HG02571 (cell line): ENCODE data around the gene TRAPPC11.
"Not testable (repeated sequence)": the region's sequence is repeated elsewhere in the genome, so short reads cannot be mapped to it uniquely, and the experiment has no call there.

Source experiments
- ATAC-seq: cut with Tn5 transposase; IDR thresholded peaks from one replicate; pipeline ENCODE4 v1.9.1; 2021; ENCODE audit warnings: mild to moderate bottlenecking, moderate library complexity; ENCODE audit not compliant: unreplicated experiment

Gene TRAPPC11

DNA sequence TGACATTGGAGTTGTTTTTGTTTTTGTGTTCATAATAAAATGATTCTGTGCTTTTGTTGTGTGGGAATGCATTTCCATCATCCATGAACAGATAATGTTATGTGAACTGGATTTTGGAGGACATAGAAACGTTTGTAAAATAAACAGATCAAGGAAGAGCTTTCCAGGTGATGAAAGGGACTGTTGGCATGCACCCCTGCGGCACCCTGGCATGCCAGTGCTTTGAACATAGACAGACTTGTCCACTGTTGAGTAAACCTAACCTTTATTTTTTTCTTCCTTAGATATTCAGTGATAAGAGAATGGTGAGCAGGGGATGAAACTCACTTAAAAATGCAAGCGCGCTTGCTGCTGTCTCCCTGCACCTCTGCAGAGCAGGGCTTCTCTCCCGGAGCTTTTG lies 59.8 kb downstream of the TRAPPC11 start:
- ATAC-seq: no peak

DNA sequence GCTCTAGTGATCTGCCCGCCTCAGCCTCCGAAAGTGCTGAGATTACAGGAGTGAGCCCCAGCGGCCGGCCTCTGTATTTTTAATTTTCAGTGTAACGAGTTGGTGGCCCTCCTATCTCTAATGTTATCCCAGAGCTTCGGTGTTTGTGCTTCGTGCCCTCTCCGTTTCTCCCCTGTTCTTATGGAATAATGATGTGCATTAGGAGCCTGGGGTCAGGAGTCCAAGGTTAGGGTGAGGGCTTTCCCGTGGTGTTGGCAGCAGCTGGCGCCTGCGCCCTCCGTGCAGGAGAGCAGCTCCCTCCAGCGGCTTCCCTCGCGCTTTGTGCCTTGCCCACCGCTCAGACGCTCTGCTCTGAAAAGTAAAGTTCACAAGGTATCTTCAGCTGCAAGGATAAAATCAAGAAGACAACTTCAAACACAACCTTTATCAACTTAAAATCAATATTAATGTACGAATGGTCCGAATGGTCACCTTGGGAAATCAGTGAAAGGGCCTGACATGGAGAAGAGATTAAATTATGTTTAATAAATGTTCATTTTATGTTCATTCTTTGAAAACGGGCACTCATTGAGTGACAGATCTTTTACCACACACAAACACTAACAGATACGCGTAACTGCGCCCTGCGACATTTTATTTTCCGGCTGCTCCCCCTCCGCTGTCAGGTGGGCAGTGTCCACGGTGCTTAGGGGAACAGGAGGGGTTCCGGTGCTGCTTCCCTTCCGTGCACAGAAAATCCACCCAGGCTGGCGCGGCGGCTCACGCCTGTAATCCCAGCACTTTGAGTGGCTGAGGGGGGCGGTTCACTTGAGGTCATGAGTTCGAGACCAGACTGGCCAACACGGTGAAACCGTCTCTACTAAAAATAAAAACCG lies 62.4 kb downstream of the TRAPPC11 start:
- ATAC-seq: peak; percentile 25

DNA sequence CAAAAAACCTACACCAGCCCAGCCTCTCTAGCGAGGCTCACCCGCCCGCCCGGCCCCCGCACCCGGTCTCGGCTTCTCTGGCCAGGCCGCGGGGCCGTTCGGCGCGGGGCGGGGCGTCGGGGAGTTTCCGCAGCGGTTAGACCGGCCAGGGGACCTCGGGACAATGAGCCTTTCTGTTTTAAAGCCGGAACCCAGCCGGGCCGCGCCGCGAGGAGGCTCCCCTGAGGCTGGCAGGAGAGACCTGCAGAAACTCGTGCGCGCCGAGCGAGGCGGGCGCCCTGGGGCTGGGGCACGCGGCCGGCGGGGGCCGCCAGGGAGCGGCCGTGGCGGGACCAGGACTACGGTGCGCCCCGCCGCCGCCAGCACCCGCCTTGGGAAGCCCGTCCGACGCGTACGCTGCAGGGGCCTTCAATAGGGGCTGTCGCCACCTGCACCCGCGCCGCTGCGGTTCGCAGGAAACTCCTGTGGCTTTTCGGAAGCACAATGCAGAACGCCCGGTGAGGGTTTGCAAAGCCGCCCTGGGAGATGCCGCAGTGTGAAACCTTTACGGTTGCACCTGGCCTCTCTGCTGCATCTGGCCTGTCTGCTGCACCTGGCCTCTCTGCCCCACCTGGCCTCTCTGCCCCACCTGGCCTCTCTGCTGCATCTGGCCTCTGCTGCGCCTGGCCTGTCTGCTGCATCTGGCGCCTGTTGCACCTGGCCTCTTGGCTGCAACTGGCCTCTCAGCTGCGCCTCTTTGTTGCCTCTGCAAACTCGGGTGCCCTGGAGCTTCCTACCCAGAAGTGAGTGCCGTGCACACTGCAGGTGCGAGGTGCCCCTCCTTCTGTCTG lies 63.9 kb downstream of the TRAPPC11 start:
- ATAC-seq: peak; percentile 76

DNA sequence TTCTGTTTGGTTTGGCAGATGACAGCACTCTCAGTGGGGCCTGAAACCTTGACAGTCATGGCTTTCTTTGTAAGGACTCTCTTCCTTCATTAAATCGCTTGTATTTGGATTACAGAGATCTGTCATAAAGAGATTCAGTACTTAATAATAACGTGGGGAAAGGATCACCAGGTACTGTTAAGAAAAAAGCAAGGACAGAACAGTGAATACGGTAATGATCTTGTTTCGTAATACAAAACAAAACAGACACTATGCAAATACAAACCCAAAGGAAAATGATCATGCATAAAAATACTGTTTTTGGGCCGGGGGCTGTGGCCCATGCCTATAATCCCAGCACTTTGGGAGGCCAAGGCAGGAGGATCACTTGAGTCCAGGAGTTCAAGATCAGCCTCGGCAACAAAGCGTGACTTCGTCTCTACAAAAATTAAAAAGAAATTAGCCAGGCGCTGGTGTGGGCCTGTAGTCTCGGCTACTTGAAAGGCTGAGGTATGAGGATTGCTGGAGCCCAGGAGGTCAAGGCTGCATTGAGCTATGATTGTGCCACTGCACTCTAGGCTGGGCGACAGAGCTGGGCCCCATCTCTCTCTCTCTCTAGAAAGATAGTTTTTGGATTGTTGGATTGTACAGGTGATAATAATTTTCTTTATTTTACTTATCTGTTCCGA lies 64.6 kb downstream of the TRAPPC11 start:
- no peak for ATAC-seq

DNA sequence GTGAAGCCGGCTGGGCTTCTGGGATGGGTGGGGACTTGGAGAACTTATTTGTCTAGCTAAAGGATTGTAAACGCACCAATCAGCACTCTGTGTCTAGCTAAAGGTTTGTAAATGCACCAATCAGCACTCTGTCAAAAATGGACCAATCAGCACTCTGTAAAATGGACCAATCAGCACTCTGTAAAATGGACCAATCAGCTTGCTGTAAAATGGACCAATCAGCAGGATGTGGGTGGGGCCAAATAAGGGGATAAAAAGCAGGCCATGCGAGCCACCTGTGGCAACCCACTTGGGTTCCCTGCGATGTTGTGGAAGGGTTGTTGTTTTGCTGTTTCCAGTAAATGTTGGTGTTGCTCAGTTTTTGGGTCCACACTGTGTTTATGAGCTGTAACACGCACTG lies 66.5 kb downstream of the TRAPPC11 start:
- not testable (repeated sequence) for ATAC-seq

DNA sequence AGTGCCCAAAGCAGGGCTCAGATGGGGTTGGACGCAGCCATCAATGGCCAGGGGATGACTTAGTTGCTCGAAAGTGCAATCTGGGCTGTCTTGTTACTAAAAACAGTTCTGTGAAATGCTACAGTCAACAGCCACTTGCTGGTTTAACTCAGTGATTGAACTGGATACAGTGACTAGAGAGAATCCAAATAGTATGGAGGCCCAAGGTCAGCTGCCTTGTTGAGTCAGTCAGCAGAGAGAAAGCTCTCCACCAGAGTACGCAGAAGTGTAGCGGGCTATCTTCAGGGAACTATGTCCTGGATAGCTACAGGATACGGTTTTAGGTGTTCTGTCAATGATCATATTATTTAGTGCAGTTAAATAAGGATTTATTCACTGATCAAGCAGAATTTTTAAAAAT lies 68.4 kb downstream of the TRAPPC11 start:
- no peak for ATAC-seq

DNA sequence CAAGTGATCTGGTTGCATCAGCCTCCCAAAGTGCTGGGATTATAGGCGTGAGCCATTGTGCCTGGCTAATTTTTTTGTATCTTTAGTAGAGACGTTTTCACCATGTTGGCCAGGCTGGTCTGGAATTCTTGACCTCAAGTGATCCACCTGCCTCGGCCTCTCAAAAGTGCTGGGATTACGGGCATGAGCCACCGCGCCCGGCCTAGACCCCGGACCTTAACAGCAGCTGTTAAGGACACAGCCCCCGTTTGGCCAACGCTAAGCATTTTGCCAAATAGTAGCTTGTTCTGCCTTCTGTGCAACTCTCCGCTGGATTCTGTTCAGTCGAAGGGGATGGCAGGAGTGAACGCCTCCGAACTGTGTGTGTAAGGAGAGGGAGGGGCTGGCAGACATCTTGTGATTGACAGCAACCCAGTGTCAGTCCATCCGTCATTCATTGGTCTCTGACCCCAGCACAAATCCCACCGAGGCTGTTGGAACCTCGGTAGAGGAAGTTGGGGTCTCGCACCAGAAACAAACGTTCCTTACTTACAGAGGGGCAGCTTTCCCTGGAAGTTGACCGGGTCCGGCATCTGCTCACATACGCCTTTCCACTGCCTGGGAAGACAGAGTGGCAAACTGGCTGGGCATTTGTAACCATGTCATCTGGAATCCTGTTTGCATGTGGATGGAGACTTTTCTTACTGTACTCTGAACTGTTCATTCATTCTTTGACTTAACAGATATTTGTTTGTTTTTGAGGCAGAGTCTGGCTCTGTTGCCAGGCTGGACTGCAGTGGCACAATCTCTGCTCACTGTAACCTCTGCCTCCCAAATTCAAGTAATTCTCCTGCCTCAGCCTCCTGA lies 69.4 kb downstream of the TRAPPC11 start:
- ATAC-seq: no peak

DNA sequence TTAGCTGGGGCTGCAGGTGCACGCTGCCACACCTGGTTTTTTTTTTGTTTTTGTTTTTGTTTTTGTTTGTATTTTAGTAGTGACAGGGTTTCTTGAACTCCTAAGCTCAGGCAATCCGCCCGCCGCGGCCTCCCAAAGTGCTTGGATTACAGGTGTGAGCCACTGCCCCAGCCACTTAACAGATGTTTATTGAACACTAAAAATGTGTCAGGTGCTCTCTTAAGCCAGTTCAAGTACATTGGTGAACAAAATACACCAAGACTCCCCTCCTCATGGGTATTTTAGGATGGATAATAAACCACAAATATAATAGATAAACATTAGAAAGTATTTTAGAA lies 69.9 kb downstream of the TRAPPC11 start:
- no peak for ATAC-seq

DNA sequence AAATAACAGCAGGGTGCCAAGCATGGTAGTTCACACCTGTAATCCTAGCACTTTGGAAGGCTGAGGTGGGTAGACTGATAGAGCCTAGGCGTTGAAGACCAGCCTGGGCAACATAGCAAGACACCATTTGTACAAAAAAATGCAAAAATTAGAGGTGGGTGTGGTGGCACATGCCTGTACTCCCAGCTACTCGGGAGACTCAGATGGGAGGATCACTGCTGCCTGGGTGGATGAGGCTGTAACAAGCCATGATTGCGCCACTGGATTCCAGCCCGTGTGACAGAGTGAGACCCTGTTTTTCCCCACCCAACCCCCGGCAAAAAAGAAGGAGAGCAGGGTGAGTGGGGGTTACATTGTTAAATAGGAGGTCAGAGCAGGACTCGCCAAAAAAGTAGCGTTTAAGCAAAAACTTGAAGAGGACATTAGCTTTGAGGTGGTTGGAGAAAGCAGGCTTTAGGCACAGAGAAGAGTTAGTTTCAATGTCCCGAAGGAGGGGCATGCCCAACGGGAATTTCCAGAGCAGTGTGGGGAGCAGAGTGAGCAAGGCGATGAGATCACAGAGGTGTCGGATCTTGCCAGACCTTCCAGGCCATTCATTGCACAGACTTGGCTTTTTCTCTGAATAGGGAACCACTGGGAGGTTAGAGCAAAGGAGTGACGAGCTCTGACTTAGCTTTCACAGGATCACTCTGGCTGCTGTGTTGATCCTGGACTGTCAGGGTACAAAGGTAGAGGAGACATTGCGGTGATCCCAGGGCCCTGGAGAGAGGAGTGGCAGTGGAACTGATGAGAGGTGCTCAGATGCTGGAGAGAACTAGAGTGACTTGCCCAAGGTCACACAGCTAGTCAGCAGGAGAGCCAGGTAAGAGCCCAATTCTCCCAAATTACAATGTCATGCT lies 70.6 kb downstream of the TRAPPC11 start:
- no peak for ATAC-seq

DNA sequence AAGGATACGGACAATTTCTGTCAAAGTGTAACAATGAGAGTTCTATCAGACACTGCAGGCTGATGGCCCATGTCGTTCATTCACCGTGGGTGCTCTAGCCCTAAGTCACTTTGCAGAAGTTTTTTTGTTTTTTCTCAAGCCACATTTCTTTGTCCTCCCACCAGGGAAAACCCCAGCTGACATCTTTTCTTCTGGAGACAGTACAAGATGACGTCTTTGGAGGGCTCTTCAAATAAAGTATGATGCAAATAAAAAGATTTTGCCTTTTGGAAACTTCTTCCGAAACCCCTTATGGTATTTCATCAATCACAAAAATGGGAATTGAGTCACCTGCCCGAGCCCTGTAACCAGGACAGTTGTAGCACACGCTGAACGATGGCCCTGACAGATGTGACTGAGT lies 73.2 kb downstream of the TRAPPC11 start:
- no peak for ATAC-seq

DNA sequence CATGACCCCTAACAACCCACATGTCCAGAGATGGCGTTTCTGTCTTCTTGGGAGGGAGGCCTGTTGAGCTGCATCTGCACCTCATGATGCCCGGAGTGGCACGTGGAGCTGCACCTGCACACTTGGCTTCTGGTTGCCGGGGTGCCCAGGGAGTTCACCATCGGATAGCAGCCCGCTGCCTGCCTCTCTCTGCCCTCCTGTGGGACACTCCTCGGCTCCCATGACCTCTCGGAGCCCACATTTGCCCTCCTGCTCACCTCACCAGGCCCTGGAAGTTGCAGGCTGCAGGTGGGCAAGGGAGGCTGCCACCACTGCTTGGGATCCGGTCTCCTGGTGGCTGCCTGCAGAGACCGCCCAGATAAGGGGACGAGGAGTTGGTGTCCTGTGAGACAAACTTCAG lies 74.1 kb downstream of the TRAPPC11 start:
- no peak for ATAC-seq

DNA sequence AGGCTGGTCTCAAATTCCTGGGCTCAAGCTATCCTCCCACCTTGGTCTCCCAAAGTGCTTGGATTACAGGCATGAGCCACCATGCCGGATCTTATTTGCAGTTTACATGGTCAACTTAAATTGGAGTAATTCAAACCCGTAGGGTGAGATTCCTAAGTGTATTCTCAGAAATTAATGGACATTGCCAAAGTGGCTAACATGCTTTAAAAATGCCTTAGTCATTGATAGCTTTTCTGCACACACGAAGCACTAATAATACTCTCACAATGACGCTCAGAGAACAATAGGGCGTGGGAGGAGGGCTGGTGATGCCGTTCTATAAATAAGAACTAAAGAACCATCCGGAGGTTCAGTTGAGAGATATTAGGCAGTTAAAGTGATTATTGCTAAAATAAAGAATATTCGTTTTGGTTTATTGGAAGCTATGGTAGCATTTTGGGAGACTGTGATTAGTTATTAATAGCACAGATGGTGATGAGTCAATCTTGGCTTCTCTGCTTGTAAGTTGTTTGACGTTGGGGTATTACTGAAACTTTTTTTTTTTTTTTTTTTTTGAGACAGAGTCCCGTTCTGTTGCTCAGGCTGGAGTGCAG lies 79.1 kb downstream of the TRAPPC11 start:
- ATAC-seq: no peak

DNA sequence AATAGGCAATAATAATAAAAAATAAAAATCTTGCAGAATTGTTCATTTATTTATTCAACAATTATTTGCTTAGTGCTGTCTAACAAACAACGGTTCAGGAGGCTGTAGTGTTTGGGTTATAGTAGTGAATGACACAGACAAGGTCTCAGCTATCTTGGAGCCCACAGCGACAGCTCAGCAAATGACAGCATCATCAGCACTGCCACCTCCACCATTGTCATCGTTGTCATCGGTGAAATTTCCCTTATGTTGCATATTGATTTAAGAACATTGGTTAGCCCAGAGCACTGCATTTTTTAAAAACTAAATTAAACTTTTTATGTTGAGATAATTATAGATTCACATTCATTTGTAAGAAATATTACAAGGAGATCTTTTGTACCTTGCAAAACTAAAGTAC lies 79.9 kb downstream of the TRAPPC11 start:
- ATAC-seq: no peak

DNA sequence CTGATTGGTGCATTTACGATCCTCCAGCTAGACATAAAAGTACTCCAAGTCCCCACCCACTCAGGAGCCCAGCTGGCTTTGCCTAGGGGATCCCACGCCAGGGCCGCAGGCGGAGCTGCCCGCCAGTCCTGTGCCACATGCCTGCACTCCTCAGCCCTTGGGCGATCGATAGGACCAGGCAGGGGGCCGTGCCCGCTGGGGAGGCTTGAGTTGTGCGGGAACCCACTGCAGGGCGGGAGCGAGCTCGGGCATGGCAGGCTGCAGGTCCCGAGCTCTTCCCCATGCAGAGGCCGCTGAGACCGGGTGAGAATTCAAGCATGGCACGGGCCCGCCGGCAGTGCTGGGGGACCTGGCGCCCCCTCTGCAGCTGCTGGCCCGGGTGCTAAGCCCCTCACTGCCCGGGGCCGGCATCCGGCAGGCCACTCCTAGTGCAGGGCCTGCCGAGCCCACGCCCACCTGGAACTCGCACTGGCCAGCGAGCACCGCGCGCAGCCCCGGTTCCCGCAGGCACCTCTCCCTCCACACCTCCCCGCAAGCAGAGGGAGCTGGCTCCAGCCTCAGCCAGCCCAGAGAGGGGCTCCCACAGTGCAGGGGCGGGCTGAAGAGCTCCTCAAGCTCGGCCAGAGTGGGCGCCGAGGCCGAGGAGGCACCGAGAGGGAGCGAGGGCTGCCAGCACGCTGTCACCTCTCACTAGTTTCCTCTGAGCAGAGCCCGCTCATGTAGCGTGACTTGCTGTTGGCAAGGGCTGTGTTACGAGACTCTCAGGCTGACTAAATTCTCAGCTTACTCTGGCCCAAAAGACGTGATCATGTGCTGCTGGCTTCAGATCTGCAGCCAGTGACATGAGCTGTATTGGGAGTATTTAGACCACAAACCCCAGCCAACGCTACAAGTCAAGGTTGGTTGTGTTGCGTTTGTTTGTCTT lies 87.5 kb downstream of the TRAPPC11 start:
- ATAC-seq: no peak

DNA sequence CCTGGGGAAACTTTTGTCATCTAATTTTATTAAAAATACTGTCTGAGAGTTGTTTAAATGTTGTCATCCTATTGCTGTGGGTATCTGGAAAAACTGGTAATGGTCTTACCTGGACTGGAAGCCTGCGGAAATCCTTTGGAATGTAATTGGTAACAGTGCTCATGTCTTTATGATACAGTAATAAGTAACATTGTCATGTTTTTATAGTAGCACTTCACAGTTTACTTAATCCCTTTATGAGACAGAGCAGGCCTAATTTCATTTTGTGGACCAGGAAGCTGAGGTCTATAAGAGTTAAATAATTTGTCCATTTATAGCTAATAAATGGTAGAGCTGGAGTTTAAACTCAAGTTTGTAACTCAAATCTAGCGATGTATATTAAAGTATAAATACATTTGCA lies 88.3 kb downstream of the TRAPPC11 start:
- no peak for ATAC-seq

DNA sequence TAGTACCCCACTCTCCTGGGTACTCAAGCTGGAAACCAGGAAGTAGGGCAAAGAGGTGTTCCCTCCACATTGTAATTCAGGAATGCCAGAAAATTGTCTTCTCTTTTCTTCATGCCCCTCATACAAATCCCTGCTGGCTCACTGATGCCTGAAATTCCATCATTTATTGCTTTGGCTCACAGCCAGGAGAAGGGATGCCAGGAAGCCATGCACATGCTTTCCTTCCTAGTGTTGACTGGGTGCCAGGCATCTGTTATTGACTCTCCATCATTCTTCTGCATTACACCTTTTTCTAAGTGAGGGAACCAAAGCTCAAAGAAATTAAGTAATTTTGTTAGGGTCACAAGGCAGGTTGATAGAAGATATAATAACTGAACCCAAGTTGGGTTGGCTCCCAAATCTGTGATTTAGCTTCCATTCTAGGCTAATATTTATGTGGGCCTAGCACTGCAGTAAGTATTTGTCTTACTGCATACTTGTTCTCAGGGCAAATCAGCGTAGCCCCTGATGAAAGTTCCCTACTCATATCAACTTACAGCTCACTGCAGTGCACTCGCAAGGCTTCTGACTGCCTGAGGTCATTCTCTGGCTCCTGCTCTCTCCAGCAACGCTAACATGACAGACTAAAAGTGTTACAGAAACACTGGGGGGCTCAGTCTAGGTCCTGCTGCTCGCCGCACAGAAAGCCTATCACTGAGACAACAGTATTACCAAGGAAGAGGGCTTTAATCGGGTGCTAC lies 89.0 kb downstream of the TRAPPC11 start:
- ATAC-seq: no peak

DNA sequence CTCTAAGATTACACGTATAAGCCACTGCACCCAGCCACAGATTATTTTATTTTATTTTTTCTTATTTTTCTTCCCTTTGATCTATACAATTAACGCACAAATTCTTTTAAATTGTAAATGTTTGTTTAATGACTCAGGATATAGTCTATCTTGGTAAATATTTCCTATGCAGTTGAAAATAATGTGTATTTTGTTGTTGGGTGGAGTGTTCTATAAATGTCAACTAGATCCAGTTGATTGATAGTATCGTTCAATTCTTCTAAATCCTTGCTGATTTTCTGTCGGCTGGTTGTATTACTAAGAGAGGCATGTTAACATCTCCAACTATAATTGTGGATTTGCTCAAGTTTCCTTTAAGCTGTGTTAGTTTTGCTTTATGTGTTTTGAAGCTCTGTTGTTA lies 92.0 kb downstream of the TRAPPC11 start:
- ATAC-seq: no peak

DNA sequence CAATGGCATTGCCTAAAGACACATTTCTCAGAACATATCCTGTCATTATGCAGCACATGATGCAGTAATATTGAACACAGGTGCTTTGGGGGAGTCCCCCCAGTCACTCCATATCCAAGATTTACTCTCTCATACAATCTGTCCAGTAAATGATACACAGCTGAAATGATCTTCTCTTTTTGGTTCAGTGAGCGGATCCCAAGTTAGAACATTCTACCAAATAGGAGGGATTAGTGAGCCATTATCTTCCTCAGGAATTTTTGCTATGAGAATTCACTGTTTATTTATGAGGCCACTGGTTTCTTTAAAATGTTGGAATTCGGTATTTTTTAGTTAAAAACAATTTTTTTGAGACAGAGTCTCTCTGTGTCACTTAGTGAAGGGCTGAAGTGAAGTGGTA lies 96.5 kb downstream of the TRAPPC11 start:
- no peak for ATAC-seq
